Activated CD8-positive, alpha-beta memory T cell treated with anti-CD3 and anti-CD28 coated beads for 36 hours (primary cell): ENCODE data around the gene POLR1G. TPM values are rescaled to one million over a fixed set of nuclear protein-coding genes. Genes with fewer than 3 reads are reported as not detected.

ENCODE experiments used
- CTCF ChIA-PET: fragments of 350-600 bp; sonication (Branson Sonifier 250); formaldehyde crosslinking; loops from one replicate; lab custom pipeline; 2021; ENCODE audit warnings: antibody characterized with exemption; lab: Charles Lee
- POLR2A ChIA-PET: fragments of 350-600 bp; sonication (Branson Sonifier 250); formaldehyde crosslinking; loops from one replicate; lab custom pipeline; 2021; ENCODE audit warnings: antibody characterized with exemption; lab: Charles Lee
- total RNA-seq, 2 experiments: library from RNA; stranded (reverse); gene quantifications; one replicate each; pipeline ENCODE4 v1.2.3, GENCODE V29; 2021

The POLR1G gene
- total RNA-seq, 2 experiments from 2014 or later, result 30.6 to 32.4 TPM

- POLR2A ChIA-PET, result no interaction called here
These were observed 14.4 kb upstream of the POLR1G start for GRCh38 chr19:45391871-45392665.

GRCh38 chr19:45395821-45396617 lies 10.4 kb upstream of the POLR1G start:
- POLR2A ChIA-PET, result interaction anchor here (0.6 kb wide), 1 partner anchor 242 kb away, joined by 3 read pairs; no protein-coding TSS in a partner anchor
- CTCF ChIA-PET, result interaction anchor here (1.1 kb wide), 1 partner anchor 12 kb away, joined by 3 read pairs; no protein-coding TSS in a partner anchor

More at GRCh38 chr19:45391871-45392665, 14.4 kb upstream of the POLR1G start:
- CTCF ChIA-PET, result no interaction called here

GRCh38 chr19:45400192-45400591 lies 6.3 kb upstream of the POLR1G start:
- POLR2A ChIA-PET, result no interaction called here
- CTCF ChIA-PET, result interaction anchor here (0.6 to 6.0 kb wide), 5 partner anchors 40 to 560 kb away, joined by 3 to 28 read pairs (median 3); no protein-coding TSS in a partner anchor

GRCh38 chr19:45401815-45402214 lies 4.6 kb upstream of the POLR1G start:
- POLR2A ChIA-PET, result no interaction called here
- CTCF ChIA-PET, result interaction anchor here (0.6 to 6.0 kb wide), 8 partner anchors 8 to 366 kb away, joined by 3 to 28 read pairs (median 4); partner anchors contain the start of gene ERCC2

GRCh38 chr19:45402298-45403061 lies 4.0 kb upstream of the POLR1G start:
- CTCF ChIA-PET, result interaction anchor here (0.6 to 6.0 kb wide), 9 partner anchors 9 to 1968 kb away, joined by 3 to 28 read pairs (median 4); partner anchors contain the start of gene ERCC2
- POLR2A ChIA-PET, result no interaction called here

- POLR2A ChIA-PET, result no interaction called here
These were observed 3.2 kb upstream of the POLR1G start for GRCh38 chr19:45403272-45403671.

GRCh38 chr19:45403781-45404556 lies 2.5 kb upstream of the POLR1G start:
- POLR2A ChIA-PET, result no interaction called here
- CTCF ChIA-PET, result interaction anchor here (1.0 to 6.0 kb wide), 7 partner anchors 10 to 85 kb away, joined by 3 to 28 read pairs (median 5); partner anchors contain the start of gene ERCC2

More at GRCh38 chr19:45403272-45403671, 3.2 kb upstream of the POLR1G start:
- CTCF ChIA-PET, result interaction anchor here (0.6 to 6.0 kb wide), 8 partner anchors 25 to 1969 kb away, joined by 3 to 28 read pairs (median 4); partner anchors contain the start of gene ERCC2

GRCh38 chr19:45404557-45405434 lies 1.6 kb upstream of the POLR1G start, which contains the start of gene PPP1R13L:
TSS of gene PPP1R13L (minus strand) at chr19:45405069. CDS start at chr19:45398318, 6,751 bp downstream.
- ChIA-PET CTCF (interaction anchor here (0.6 to 6.0 kb wide), 6 partner anchors 9 to 258 kb away, joined by 3 to 28 read pairs (median 4); no protein-coding TSS in a partner anchor), POLR2A (interaction anchor here (0.8 kb wide), 1 partner anchor 10 kb away, joined by 3 read pairs; no protein-coding TSS in a partner anchor)

GRCh38 chr19:45405435-45406225 lies 814 bp upstream of the POLR1G start:
- ChIA-PET CTCF (interaction anchor here (0.6 to 6.0 kb wide), 6 partner anchors 8 to 257 kb away, joined by 3 to 28 read pairs (median 6); no protein-coding TSS in a partner anchor), POLR2A (interaction anchor here (0.8 kb wide), 1 partner anchor 9 kb away, joined by 3 read pairs; no protein-coding TSS in a partner anchor)

GRCh38 chr19:45407091-45407375 lies 589 bp downstream of the POLR1G start:
- ChIA-PET POLR2A (no interaction called here), CTCF (interaction anchor here (0.6 to 1.5 kb wide), 4 partner anchors 33 to 301 kb away, joined by 3 to 7 read pairs (median 4); no protein-coding TSS in a partner anchor)

- ChIA-PET CTCF (interaction anchor here (0.6 to 1.5 kb wide), 4 partner anchors 34 to 300 kb away, joined by 3 to 7 read pairs (median 4); no protein-coding TSS in a partner anchor), POLR2A (interaction anchor here (0.5 to 0.9 kb wide), 2 partner anchors 24 to 119 kb away, joined by 3 read pairs; no protein-coding TSS in a partner anchor)
These were observed 1.1 kb downstream of the POLR1G start for GRCh38 chr19:45407585-45407984.

GRCh38 chr19:45408121-45408520 lies 1.7 kb downstream of the POLR1G start:
- CTCF ChIA-PET, result interaction anchor here (1.1 to 1.5 kb wide), 3 partner anchors 34 to 77 kb away, joined by 3 to 7 read pairs (median 6); no protein-coding TSS in a partner anchor
- POLR2A ChIA-PET, result interaction anchor here (0.9 kb wide), 1 partner anchor 23 kb away, joined by 3 read pairs; no protein-coding TSS in a partner anchor

- ChIA-PET POLR2A (interaction anchor here (0.6 kb wide), 1 partner anchor 1338 kb away, joined by 4 read pairs; no protein-coding TSS in a partner anchor), CTCF (interaction anchor here (0.6 kb wide), 1 partner anchor 685 kb away, joined by 3 read pairs; no protein-coding TSS in a partner anchor)
These were observed 2.5 kb downstream of the POLR1G start for GRCh38 chr19:45408830-45409556.

GRCh38 chr19:45409557-45409920 lies 3.1 kb downstream of the POLR1G start:
- ChIA-PET POLR2A (interaction anchor here (0.6 kb wide), 1 partner anchor 1339 kb away, joined by 4 read pairs; no protein-coding TSS in a partner anchor), CTCF (interaction anchor here (0.6 kb wide), 1 partner anchor 685 kb away, joined by 3 read pairs; no protein-coding TSS in a partner anchor)
